ENCODE results near the gene HSBP1L1.

HSBP1L1 gene

GRCh38 chr18:79961527-79962291 is 2.7 kb upstream of the HSBP1L1 start:
- DNase-seq, result no peak

DNA sequence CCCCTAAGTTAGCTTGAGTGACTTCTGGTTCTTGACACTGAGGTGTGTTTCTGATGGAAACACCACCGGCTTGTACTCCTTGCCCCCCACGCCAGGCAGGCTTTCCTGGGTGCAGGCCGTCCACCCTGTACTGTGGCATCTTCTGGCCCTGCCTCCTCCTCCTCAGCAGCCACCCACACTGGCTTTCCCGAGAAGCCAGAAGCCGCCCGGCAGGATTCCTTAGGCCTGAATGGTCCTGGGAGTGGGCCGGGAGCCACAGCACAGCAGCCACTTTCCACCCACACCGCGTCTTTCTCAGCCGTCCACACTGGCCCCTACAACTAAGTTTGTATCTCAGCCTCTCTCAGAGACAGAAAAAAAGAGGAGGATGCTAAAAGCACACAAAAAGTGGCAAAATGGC is 2.1 kb upstream of the HSBP1L1 start:
- no peak for DNase-seq

- no peak for DNase-seq
These were observed 1.4 kb upstream of the HSBP1L1 start for GRCh38 chr18:79962835-79963657.

DNA sequence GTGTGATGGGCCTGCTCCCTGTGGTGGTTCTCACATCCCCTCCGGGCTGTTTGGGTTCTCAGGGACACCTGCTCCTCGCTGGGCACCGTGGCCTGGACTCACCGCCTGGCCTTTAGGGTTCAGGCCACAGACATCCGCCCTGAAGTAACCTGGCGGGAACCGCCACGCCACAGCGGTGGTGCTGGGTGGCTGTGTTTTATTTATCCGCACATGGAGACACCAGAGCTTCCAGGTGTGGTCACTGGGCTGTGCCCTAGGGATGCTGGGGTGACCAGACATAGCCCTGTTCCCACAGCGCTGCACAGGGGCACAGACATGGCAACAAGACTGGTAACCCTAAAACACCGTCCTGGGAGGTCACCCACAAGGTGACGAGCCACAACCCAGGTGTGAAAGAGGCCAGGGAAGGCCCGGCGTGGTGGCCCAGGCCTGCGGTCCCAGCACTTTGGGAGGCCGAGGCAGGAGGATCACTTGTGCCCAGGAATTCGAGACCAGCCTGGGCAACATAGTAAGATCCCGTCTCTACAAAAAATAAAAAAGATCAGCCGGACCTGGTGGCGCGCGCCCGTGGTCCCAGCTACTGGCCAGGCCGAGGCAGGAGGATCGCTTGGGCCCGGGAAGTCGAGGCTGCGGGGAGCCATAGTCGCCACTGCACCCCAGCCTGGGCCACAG is 649 bp upstream of the HSBP1L1 start:
- DNase-seq, result no peak

GRCh38 chr18:79965119-79965902 is 868 bp downstream of the HSBP1L1 start:
- DNase-seq, result peak; percentile 31

GRCh38 chr18:79970419-79971133 is 6.1 kb downstream of the HSBP1L1 start:
- DNase-seq, result no peak

GRCh38 chr18:79971211-79971952 is 6.9 kb downstream of the HSBP1L1 start:
- DNase-seq, result no peak

GRCh38 chr18:79971986-79972385 is 7.5 kb downstream of the HSBP1L1 start:
- no peak for DNase-seq

DNA sequence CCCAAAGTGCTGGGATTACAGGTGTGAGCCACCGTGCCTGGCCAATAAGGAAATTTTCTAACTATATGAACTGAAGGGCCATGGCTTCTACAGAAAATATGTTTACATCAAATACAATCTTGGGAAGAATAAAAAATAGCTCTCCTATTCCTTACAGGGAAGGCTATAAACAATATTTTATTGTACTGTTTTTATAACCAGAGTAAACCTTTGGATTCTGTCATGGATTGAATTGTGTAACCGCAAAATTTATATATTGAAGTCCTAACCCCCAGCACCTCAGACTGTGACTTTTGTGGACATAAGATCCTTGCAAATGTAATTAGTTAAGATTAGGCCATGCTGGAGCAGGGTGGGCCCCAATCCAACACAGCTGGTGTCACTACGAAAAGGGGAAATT is 8.3 kb downstream of the HSBP1L1 start:
- DNase-seq, result no peak

DNA sequence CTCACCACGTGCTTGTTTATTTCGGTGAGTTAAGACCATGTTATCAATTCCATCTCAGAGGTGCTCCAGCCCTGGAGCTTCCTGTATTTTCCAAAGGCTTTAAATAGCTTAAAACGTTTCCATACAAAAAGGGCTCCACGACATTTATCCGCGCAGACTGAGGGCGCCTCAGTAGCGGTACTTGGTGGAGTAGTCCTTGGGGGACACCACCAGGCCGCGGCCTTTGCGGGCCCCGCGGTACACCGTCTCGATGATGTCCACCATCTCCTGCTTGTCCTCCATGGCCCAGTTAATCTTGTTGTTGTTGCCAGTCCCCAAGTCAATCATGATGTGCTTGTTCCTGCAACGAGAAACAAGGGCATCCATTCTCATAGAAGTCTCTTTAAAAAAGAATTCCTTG is 9.1 kb downstream of the HSBP1L1 start:
- DNase-seq, result no peak

DNA sequence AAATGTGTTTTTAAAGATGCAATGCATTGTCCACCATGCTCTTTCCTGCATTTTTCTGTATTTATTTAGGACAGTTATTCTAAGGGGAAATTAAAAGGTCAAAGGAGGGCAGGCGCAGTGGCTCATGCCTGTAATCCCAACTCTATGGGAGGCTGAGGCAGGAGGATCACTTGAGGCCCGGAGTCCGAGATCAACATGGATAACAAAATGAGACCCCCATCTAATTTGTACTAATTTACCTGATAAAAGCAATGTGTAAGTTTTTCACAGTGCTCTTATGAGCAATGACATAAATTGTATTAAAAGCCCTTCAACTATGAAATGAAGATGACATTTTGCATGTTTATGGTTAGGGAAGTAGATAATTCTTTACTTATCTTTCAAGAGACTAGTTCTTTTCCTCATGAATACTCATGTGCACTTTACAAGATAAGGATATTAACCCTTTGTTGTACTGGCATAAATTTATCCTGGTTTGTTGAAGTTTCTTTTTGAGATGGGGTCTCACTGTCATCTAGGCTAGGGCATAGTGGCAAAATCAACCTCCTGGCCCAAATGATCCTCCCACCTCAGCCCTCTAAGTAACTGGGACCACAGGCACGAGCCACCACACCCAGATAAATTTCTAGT is 9.7 kb downstream of the HSBP1L1 start:
- no peak for DNase-seq

GRCh38 chr18:79975043-79975442 is 10.6 kb downstream of the HSBP1L1 start:
- DNase-seq, result no peak

GRCh38 chr18:79975985-79976680 is 11.7 kb downstream of the HSBP1L1 start:
- DNase-seq, result no peak

DNA sequence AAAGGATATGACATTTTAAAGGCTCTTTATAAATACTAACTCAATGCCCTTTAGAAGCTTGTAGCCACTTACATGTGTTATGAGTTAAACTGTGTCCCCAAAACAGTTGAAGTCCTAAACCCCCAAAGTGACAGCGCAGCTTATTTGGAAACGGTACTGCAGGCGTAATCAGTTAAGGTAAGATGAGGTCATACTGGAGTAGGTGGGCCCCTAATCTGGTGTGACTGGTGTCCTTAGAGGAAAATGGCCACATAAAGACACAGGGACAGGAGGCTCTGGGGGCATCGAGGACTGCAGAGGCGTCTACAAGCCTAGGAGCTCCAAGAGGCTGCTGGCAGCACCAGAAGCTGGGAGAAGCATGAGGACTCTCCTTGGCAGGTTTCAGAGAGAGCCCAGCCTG is 15.4 kb downstream of the HSBP1L1 start:
- no peak for DNase-seq

DNA sequence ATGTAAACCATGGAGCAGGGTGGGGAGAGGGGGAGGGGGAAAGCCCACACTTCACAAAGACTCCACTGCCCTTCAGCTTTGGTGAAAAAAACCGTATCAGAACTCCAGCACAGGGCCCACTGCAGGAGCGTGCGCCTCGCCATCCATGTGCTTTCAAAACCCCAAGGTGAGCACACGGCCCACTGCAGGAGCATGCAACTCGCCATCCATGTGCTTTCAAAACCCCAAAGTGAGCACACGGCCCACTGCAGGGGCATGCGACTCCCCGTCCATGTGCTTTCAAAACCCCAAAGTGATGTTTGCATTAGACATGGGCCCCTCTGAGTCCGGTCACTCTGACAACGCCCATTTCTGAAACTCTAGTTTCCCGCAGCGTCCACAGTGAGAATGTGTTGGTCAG is 16.1 kb downstream of the HSBP1L1 start:
- no peak for DNase-seq

- peak; percentile 47 for DNase-seq
These were observed 18.3 kb downstream of the HSBP1L1 start for GRCh38 chr18:79982736-79983135.

DNA sequence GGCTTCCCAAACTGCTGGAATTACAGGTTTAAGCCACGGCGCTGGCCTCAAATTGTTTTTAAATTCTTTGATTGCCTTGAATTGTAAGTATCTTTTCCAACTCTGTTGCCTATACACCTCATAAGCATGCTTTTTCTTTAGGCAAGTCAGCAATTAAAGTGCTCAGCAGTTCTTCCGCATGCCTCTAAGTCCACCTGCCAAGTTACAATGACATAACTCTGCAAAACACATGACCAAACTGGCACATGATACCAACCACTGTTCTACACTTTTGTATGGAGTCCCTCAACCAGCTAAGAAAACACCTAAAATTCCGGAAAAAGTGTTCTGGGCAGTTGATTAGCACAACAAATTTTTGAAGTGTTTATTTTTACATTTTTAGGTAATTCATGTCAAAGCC is 18.8 kb downstream of the HSBP1L1 start:
- DNase-seq, result no peak

- DNase-seq, result no peak
These were observed 19.4 kb downstream of the HSBP1L1 start for GRCh38 chr18:79983793-79984192.

- DNase-seq, result no peak
These were observed 20.7 kb downstream of the HSBP1L1 start for GRCh38 chr18:79985172-79985571.

GRCh38 chr18:79986726-79987125 is 22.3 kb downstream of the HSBP1L1 start:
- DNase-seq, result no peak
